ENCODE data around the gene ERC1. TPM values are rescaled to one million over a fixed set of nuclear protein-coding genes. Genes with fewer than 3 reads are reported as not detected.

The ERC1 gene
- total RNA-seq, 1 experiment from 2014 or later: 12.3 TPM

DNA sequence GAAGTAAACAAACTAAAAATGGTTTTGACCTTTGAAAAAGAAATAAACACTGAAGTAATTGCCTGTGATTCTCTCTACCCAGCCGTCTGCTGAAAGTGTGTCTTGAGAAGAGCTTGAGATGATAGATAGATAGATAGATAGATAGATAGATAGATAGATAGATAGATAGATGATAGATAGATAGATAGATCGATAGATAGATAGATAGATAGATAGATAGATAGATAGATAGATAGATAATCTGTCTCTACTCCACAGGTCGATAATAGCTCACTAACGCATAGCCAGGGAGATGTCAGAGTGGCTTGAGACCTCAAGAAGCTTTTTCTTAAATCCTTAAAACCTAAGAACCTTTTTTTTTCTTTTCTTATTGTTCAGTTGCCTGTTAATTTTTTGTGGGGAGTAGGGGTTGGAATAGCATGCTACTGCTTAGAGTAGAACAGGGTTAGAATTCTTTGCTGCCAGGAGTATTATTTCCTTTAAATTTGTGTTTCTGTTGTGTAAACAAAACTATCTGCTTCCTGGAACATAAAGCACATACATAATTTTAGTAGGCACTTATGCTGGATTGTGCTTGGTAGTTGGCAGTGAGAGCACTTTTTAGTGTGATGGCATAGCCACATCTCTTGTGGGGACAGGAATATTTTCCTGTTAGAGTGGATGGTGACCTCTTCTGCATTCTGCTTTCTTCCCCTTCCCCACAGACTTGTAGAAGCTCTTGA lies 433.8 kb downstream of the ERC1 start:
- no peaks in the 10 kb centered on the region for H3K9me2 ChIP-seq (replicated peaks; ENCODE audit: low read length)

DNA sequence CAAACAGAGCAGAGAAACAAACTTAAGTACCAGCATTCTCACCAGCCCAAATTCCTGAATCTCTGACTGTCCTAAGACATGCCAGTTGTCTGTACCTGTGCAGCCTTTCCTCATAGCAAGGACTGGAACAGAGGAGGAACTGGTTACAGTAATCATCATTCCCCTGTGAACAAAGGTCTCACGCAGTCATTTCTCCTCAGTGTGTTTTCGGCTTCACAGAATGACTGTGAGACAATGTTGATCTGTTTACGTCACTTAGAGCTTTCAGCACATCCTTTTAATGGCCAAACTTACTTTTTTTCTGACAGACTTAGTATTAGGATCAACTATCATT lies 434.3 kb downstream of the ERC1 start:
- Histone ChIP-seq H4K20me1 (ENCODE audit: low read length) (no peaks in the 10 kb centered on the region), H3K27me3 (ENCODE audit: low read length) (no peaks in the 10 kb centered on the region), H3F3A (ENCODE audit: low read length, unreplicated experiment) (no peaks in the 10 kb centered on the region), H3K4me2 (ENCODE audit: low read length) (no peak overlapping the region), H3K9me2 (replicated peaks; ENCODE audit: low read length) (no peaks in the 10 kb centered on the region), H3K27ac (ENCODE audit: low read length) (no peak overlapping the region), H3K4me3 (ENCODE audit: low read length) (no peak overlapping the region), H3K79me2 (ENCODE audit: low read length) (no peaks in the 10 kb centered on the region), H3K9ac (ENCODE audit: low read length) (no peak overlapping the region), H2AFZ (ENCODE audit: low read length) (no peak overlapping the region), H3K9me3 (ENCODE audit: low read length) (peaks cover 6% of the 10 kb centered on the region; the same call in 1 of the 2 replicates), H3K36me3 (ENCODE audit: low read depth, low read length) (peaks cover 5% of the 10 kb centered on the region; the same call in 1 of the 2 replicates), H3K4me1 (ENCODE audit: insufficient read depth, low read length) (0 out of 2 replicates have a peak, but pooled peaks cover 5% of the 10 kb centered on the region)
- intact Hi-C loops (cut with micrococcal nuclease): no loop called here
- POLR2A ChIA-PET (ENCODE audit: unreplicated experiment): no interaction called here
- no TSS peak for BruUV-seq (replicated peaks)
- no peak for DNase-seq
- TF ChIP-seq EZH2 (IDR thresholded peaks at IDR 0.05; ENCODE audit: low read length, unreplicated experiment): no peak
- TF ChIP-seq, protein P1, sequence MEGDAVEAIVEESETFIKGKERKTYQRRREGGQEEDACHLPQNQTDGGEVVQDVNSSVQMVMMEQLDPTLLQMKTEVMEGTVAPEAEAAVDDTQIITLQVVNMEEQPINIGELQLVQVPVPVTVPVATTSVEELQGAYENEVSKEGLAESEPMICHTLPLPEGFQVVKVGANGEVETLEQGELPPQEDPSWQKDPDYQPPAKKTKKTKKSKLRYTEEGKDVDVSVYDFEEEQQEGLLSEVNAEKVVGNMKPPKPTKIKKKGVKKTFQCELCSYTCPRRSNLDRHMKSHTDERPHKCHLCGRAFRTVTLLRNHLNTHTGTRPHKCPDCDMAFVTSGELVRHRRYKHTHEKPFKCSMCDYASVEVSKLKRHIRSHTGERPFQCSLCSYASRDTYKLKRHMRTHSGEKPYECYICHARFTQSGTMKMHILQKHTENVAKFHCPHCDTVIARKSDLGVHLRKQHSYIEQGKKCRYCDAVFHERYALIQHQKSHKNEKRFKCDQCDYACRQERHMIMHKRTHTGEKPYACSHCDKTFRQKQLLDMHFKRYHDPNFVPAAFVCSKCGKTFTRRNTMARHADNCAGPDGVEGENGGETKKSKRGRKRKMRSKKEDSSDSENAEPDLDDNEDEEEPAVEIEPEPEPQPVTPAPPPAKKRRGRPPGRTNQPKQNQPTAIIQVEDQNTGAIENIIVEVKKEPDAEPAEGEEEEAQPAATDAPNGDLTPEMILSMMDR (conservative IDR thresholded peaks at IDR 0.05; ENCODE audit: low read depth, low read length): no peak
- no peak for TF ChIP-seq EZH2phosphoT487 (IDR thresholded peaks at IDR 0.05; ENCODE audit: borderline replicate concordance, low read length)
- ATAC-seq: no peak
- CTCF ChIA-PET: interaction anchor here (0.6 kb wide), 1 partner anchor 107 kb away, joined by 3 read pairs; no protein-coding TSS in a partner anchor

More for the DNA sequence above, 433.8 kb downstream of the ERC1 start:
- H3K79me2 ChIP-seq (ENCODE audit: low read length): no peaks in the 10 kb centered on the region
- peaks cover 5% of the 10 kb centered on the region; the same call in 1 of the 2 replicates for H3K36me3 ChIP-seq (ENCODE audit: low read depth, low read length)
- H4K20me1 ChIP-seq (ENCODE audit: low read length): no peaks in the 10 kb centered on the region
- no peak overlapping the region for H3K9ac ChIP-seq (ENCODE audit: low read length)
- H3F3A ChIP-seq (ENCODE audit: low read length, unreplicated experiment): no peaks in the 10 kb centered on the region
- ATAC-seq: no peak
- H3K27ac ChIP-seq (ENCODE audit: low read length): no peak overlapping the region
- H3K4me1 ChIP-seq (ENCODE audit: insufficient read depth, low read length): 0 out of 2 replicates have a peak, but pooled peaks cover 1% of the 10 kb centered on the region
- H3K4me2 ChIP-seq (ENCODE audit: low read length): no peak overlapping the region
- no peak overlapping the region for H3K4me3 ChIP-seq (ENCODE audit: low read length)
- POLR2A ChIA-PET (ENCODE audit: unreplicated experiment): no interaction called here
- no TSS peak for BruUV-seq (replicated peaks)
- H2AFZ ChIP-seq (ENCODE audit: low read length): no peak overlapping the region
- intact Hi-C loops (cut with micrococcal nuclease): no loop called here
- CTCF ChIA-PET: no interaction called here
- DNase-seq: no peak
- H3K9me3 ChIP-seq (ENCODE audit: low read length): peaks cover 6% of the 10 kb centered on the region; the same call in 1 of the 2 replicates
- TF ChIP-seq, protein P1 (conservative IDR thresholded peaks at IDR 0.05; ENCODE audit: low read depth, low read length): no peak
- TF ChIP-seq EZH2phosphoT487 (IDR thresholded peaks at IDR 0.05; ENCODE audit: borderline replicate concordance, low read length): no peak
- TF ChIP-seq EZH2 (IDR thresholded peaks at IDR 0.05; ENCODE audit: low read length, unreplicated experiment): no peak
- no peaks in the 10 kb centered on the region for H3K27me3 ChIP-seq (ENCODE audit: low read length)

DNA sequence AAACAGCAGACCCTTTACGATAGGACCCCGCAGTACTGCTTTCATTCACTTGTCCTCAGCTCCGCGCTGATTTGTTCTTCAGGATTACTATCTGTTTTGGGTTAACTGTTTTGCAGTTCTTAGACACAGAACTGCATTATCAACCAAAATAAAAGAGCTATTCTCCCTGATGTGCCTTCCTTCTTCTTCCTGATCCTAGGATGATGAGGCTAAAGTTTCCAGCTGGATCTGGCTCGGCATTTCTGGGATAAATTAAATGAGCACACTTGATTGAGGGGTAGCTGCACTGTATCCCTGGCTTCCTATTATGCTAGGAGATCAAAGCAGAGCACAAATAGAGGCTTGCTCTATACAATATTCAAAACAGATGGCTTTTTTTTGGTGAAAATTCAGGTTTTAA lies 437.6 kb downstream of the ERC1 start:
- no peaks in the 10 kb centered on the region for H4K20me1 ChIP-seq (ENCODE audit: low read length)
- TF ChIP-seq EZH2 (IDR thresholded peaks at IDR 0.05; ENCODE audit: low read length, unreplicated experiment) (no peak), EZH2phosphoT487 (IDR thresholded peaks at IDR 0.05; ENCODE audit: borderline replicate concordance, low read length) (no peak)
- ChIA-PET POLR2A (ENCODE audit: unreplicated experiment) (no interaction called here), CTCF (no interaction called here)
- intact Hi-C loops (cut with micrococcal nuclease): no loop called here
- DNase-seq (no peak), ATAC-seq (no peak)
- H3K36me3 ChIP-seq (ENCODE audit: low read depth, low read length): no peaks in the 10 kb centered on the region
- no peaks in the 10 kb centered on the region for H3K27me3 ChIP-seq (ENCODE audit: low read length)
- no peak overlapping the region for H2AFZ ChIP-seq (ENCODE audit: low read length)
- H3K4me2 ChIP-seq (ENCODE audit: low read length): no peak overlapping the region
- H3K79me2 ChIP-seq (ENCODE audit: low read length): no peaks in the 10 kb centered on the region
- no peaks in the 10 kb centered on the region for H3F3A ChIP-seq (ENCODE audit: low read length, unreplicated experiment)
- H3K4me1 ChIP-seq (ENCODE audit: insufficient read depth, low read length): 0 out of 2 replicates have a peak, but pooled peaks cover 5% of the 10 kb centered on the region
- BruUV-seq (replicated peaks): no TSS peak
- no peak overlapping the region for H3K4me3 ChIP-seq (ENCODE audit: low read length)
- H3K9me2 ChIP-seq (replicated peaks; ENCODE audit: low read length): no peaks in the 10 kb centered on the region
- H3K9ac ChIP-seq (ENCODE audit: low read length): no peak overlapping the region
- no peak overlapping the region for H3K27ac ChIP-seq (ENCODE audit: low read length)
- H3K9me3 ChIP-seq (ENCODE audit: low read length): no peaks in the 10 kb centered on the region
